ENCODE data around the gene DOK3.

Gene DOK3

DNA sequence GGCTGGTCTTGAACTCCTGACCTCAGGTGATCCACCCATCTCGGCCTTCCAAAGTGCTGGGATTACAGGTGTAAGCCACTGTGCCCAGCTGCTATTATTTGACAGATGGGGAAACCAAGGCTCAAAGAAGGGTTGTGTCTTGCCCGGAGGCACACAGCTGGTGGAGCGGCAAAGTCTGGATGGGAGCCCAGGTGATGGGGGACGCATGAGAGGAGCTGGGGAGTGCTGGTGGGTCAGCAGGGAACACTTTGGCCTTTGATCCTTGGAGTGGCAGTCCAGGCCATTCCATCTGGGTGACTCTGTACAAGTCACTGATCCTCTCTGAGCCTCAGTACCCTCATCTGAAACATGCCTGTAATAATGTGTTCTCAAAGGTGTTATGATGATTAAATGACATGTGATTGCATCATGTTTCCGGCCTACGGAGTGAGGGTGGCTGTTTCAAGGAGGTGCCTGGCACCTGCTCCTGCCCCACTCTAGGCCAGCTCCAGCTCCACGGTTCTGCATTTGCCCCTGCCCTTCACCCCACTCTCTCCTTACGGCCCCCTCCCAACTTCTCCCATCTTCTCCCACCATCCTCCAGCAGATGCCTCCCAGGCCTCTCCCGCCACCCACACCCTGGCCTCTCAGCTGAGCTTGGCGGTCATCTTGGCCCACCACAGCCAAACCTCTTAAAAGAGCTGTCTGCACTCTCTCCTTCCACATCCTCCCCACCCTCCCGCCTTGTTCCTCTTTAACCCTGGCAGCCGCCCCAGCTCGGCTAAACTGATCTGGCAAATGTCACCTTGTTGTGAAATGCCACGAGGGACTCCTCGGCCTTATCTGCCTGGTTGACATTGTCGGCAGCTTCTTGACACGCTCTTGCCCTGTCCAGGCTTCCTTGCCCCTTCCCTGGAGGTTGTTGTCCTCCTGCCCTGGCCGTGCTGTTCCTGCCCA is 30.6 kb downstream of the DOK3 start:
- DNase-seq = peak; percentile 23

- DNase-seq = no peak
Observed at GRCh38 chr5:177477701-177478477, 31.7 kb downstream of the DOK3 start.

DNA sequence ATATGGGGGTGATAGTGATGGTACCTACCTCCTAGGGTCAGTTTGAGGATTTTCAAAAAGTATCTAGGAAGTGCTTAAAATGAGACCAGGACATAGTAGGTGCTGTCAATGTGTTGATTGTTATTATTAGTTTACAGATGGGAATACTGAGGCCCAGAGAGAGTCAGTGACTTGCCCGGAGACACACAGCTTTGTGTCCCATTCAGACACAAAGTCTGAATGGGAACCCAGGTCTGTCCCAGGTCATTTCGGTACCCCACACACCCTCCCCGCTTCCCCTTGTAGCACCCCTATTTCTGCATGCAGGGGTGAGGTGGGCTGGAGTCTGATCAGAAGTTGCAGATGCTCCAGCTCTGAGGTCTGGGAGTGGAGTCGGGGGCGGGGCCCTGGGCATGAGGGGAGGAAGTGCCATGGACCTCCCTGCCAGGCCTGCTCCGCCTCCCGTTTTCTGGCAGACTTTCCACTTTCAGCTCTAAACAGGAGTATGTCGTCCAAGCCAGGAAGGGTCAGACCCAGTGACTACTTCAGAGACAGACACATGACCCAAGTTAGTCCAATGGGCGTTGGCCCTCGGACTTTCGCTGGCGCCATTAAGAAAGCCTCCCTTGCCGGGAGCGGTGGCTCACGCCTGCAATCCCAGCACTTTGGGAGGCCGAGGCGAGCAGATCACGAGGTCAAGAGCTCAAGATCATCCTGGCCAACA is 32.9 kb downstream of the DOK3 start:
- no peak for DNase-seq

DNA sequence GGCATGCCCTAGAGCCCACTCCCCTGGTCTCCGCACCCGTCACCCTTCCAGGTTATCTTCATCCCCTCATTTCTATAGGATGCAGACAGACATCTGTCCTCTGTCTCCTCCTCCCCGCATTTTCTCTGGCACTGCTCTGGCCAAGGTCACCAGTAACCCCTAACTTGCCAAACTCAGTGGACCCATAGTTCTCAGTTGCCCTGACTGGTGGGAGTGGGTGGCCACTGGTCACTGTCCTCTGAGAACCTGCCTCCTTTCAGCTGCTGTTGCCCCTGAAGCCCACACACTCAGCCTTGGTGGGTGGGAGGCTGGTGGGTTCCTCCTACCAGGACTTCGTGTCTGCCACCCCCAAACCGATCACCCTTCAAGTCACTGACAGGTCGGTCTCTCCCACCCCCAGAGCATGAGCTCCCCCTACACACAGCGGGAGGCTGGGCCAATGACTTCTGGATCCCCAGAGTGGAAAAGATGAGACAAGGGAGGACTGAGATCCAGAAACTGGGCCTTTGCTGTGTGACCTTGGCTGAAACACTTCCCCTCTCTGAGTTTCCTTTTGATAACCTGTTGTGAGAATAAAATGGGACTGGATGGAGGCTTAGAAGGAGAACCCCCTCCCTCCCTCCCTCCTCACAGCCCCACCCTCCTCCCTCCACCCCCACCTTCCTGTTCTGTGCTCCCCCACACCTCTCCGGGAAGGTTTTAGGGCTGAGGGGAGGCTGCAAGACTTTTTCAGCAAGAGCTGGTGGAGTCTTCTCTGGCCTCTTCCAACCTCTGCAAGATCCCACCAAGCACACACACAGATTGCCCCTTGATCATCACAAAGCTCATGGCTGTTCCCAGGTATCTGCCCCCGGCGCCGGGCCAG is 33.8 kb downstream of the DOK3 start:
- DNase-seq = no peak

- DNase-seq = no peak
Observed at GRCh38 chr5:177474846-177475562, 34.6 kb downstream of the DOK3 start.

GRCh38 chr5:177474002-177474476 is 35.6 kb downstream of the DOK3 start:
- no peak for DNase-seq

DNA sequence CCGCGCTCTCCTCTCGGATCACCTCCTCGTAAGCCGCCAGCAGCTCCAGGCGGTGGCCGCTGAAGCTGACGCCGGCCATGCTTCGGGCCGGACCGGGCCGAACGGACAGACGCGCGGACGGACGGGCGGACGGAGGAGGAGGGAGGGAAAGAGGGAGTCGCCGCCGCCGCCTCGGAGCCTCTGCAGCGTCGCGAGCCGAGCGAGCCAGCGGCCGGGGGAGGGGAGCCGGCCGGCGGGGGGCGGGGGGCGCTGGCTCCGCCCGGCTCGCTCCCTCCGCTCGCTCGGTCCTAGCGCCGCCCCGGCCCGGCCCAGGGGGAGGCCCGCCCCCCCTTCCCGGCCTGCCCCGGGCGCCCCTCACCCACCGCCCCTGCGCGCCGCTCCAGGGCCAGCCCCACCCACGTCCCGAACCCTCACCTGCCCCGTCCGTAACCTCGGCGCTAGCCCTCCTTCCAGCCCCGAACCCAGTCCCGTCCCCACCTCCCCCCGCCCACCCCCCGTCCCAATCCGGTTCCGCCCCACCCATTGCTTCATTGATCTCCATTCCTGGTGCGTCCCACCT is 36.1 kb downstream of the DOK3 start, which contains the start of gene DBN1:
Gene DBN1 (minus strand): TSS at position 192 of the 559 bp plus-strand sequence. CDS start 113 bp downstream, at position 79.
- no peak for DNase-seq

- peak; percentile 62 for DNase-seq
Observed at GRCh38 chr5:177472460-177473442, 36.9 kb downstream of the DOK3 start.

DNA sequence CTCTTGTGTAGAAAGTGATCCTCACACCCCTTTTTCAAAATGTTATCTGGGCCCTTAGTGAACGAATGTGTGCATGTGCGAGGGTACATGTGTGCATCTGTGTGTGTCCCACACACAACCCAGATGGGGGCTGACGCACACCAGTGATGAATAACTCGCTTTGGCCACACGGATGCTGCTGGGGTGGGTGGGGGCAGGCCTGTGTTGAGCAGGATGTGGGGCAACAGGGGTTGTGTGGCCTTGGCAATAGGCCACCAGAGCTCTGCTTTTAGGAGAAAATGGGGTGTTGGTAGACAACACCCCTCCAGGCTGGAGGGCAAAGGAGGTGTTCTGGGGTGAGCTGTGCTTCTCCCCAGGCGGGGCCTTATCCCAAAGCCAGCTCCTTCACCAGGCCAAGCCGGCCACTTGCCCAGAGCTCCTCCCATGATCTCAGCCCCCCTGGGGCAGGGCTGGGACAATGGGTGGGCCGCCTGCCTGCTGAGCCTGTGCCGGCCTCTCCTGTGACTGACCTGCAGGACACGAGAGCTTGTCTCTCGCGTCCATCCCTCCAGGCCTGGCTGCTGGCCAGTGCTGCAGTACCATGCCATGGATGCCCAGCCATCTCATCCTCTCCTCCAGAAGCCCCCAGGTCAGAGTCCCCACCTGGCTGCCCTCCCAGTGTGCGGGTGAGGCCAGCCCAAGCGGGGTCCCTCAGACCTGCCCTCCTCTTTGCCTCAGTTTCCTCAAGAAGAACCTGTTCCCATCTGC is 37.8 kb downstream of the DOK3 start:
- no peak for DNase-seq

DNA sequence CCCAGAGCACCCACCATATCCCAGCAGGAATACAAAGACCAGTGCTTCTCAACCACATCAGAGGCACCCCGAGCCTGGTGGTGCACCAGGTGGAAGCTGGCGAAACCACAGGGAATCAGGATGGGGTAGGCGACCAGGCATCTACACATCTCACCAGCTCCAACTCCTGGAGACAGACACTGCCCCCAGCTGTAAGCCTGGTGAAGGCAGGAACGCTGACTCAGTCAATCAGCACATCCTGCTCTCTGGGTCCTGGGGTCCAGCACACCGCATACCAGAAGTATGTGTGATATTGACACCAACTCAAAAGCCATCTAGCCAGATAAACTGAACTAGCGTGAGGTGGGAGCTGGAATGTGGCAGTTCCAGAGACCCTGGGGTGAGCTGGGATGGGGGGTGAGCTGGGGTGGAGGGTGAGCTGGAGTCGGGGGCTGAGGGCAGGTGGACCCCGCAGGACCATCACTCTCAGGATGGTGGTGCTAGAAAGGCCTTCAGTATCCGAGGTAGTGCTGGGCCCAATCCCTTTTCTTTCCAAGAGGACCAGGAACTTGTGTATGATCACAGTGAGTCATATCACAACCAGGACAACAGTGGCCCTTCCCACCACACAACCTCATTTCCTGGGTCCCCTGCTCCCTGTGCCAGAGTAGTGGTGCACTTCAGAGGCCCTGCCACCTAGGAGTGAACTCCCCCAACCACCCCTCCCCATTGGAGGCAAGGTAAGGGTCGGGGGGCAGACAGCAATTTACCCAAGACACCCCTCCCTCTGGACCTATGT is 38.7 kb downstream of the DOK3 start:
- DNase-seq = no peak

DNA sequence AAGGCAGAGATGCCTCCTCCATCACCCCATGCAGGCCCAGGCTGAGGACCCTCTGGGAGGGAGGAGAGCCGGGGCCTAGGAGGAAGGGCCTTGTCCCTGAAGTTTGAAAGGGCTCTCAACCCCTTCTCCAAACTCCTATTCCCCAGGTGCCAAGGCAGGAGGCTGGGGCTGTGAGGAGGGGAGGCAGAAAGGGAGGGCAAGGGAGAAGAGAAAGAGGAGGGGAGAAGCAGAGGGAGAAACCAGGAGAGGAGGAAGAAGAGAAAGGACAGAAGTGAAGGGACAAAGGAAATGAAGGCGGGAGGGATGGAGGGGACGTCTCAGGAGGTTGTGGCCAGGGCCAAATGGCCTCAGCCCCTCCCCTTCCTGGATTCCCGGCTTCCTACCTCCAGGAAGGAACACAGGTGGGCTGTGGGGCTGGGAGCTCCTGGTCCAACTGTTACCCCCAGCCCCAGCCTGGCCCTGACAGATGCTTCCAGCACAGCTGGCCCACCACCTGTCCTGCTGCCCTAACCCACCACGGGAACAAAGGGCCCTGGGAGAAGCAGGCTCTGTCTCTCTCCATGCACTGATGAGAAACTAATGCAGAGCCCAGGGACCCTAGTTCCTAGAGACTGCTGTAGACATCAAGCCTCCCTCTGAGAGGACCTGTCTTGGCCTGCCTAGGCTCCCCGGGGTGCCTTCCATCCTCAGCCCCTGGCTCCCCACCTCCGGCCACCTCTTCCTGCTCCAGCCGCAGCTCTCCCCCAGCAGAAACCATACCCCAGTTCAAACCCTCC is 39.7 kb downstream of the DOK3 start:
- DNase-seq = no peak

DNA sequence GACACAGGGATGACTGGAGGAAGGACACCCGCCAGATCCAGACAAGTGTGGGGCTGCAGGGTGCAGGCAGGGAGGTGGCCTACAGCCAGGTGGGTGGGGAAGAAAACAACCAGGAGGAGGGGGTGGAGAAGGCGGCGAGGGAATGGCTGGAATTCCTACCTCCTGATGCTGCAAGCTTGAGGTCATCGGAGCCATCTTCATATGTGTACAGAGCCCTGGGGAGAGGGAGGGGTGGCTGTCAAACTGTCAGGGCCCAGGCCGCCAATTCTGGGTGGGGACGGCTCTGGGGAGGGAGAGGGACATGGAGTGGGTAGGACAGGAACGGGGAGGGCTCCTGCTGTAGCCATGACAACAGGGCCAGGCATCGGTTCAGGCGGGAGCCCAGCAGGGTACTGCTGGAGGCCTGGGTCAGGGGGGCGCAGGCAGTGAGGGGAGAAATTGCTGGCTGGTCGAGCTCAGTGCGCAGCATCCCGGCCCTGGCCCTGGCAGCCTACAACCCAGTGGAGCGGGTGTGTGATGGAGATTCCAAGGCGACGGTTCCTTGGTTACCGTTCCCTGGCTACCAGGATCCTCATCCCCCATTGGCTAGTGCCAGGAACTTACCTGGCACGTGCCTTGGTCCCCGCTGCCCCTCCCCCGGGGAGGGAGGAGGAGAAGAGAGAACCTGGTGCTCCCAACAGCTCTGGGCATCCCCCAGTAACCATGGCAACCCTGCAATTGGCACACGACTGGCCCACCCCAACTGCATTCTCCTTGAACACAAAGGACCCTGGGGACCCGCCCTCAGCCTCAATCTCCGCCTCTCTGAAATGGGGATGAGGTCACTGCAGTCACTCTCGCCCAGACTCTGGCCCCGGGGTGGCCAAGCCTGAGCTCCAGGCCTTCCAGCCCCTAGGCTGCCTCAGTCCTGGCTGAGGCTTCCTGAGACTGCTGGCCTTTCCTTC is 40.7 kb downstream of the DOK3 start:
- no peak for DNase-seq

DNA sequence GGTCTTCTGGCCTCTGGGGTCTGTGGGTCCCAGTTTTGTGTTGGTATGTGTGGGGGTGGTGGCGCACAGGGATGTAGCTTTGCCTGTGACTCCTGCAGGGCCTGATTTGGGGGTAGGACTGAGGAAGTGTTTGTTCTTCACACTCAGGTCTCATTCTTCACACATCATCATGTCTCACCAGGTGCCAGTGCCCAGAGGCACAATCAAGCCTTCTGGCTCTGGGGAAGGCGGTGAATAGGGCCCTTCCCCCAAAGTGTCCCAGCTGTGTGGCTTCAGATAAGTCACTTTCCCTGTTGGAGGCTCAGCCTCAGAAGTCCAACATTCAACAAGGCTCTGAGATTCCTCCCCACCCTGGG is 41.3 kb downstream of the DOK3 start:
- DNase-seq = no peak

- DNase-seq = no peak
Observed at GRCh38 chr5:177467436-177467835, 42.2 kb downstream of the DOK3 start.

DNA sequence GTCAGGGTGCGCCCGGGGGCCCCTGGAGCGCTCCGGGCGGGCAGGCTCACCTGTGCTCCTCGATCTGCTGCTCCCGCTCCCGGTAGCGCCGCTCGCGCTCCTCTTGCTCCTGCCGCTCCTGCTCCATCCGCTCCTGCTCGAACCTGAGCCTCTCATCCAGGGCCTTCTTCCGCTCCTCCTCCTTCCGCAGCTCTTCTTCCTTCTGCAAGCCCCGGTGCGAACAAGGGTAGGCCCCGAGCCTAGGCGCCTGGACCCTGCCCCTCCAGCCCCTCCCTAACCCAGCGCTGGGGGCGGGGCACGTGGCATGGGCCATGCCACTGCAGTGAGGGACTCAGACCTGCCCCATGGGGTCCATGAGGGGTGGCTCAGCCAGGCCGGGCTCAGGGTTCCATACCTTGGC is 42.8 kb downstream of the DOK3 start:
- DNase-seq = no peak

GRCh38 chr5:177465044-177465443 is 44.6 kb downstream of the DOK3 start:
- DNase-seq = no peak

All from CD4-positive, alpha-beta T cell treated with Interleukin-21 for 1 hour (primary cell).